Brain pericyte (primary cell): Measurements from ENCODE around the gene SASS6.
"Not testable (repeated sequence)": the region's sequence is repeated elsewhere in the genome, so short reads cannot be mapped to it uniquely, and the experiment has no call there.

ENCODE experiments used
- DNase-seq: peaks from one replicate; pipeline ENCODE4 v3.0.0-alpha.2; 2012; ENCODE audit warnings: low read depth, low spot score

Gene SASS6

GRCh38 chr1:100047235-100047708 is 85.5 kb downstream of the SASS6 start:
- DNase-seq: not testable (repeated sequence)

- DNase-seq: no peak
Measured at GRCh38 chr1:100045206-100045605, 87.5 kb downstream of the SASS6 start.

GRCh38 chr1:100039591-100039990 is 93.1 kb downstream of the SASS6 start:
- no peak for DNase-seq

GRCh38 chr1:100038660-100039287 is 94.0 kb downstream of the SASS6 start:
- no peak for DNase-seq

DNA sequence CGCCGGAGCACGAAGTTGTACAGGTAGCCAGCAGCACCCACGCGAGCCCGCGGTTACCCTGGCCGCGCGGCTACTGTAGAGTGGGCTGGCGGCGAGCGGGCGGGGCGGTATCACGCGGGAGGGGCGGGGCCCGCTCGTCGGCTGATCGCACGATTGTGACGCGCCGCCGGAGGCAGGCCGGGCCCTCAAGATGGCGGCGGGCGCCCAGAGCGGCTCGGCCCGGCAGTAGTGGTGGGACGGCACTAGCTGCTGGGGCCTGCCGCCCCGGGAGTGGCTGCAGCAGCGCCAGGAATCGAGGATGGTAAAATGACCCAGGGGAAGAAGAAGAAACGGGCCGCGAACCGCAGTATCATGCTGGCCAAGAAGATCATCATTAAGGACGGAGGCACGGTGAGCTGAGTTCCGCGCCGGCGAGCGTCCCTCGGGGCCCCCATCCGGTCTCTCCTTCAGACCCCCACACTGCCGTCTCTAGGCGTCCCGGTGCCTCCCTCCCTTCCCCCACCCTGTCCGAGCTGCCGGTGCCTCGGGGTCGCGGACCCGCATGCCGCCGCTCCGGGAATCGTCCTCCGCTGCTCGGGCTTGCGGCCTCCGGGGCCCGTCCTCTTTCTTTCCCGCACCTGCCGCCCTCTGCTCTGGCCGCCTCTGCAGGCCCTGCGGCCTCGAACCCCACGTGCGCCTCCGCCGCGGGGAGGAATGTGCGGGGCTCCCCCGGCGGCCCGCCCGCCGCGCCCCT is 94.6 kb downstream of the SASS6 start:
- no peak for DNase-seq

DNA sequence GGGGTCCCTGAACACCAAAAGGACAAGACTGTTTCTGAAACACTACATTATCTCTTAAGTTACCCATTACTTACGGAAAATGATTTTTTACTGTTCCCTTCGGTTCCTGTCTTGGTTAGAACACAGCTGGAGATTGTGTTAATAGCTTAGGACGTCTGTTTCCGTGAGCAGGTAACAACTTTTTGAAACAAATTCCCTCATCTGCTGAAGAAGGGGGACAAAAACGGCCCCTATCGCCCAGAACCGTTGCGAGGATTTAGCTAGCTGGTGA is 95.1 kb downstream of the SASS6 start:
- DNase-seq: no peak

- no peak for DNase-seq
Measured at GRCh38 chr1:100036718-100037655, 95.7 kb downstream of the SASS6 start.

GRCh38 chr1:100035214-100035613 is 97.5 kb downstream of the SASS6 start:
- no peak for DNase-seq

DNA sequence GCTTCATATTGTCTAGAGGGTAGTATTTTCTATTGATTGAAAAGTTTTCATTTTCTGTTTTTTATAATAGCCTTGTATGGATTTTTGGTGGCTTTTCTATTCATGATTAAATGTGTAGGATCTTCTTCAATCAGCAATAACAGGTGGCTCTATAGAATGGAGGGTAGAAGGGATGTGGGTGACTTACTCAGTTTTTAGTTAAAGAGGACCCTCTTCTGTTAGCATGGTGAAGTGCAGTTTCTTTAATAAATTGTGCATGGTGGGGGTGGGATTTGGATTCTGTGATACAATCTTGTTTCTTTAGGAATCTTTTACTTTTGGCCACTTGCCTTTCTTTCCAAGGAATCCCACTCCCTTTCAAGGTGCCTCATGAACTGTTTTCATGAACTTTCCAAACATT is 98.3 kb downstream of the SASS6 start:
- no peak for DNase-seq
